COLO829 (cell line): ENCODE results near the gene KRTAP4-2.
"Not testable (repeated sequence)": the region's sequence is repeated elsewhere in the genome, so short reads cannot be mapped to it uniquely, and the experiment has no call there.

Experiments
- DNase-seq: peaks from one replicate; pipeline ENCODE4 v3.0.0; 2012; ENCODE audit warnings: low spot score

Gene KRTAP4-2

GRCh38 chr17:41160648-41161047 is 17.4 kb downstream of the KRTAP4-2 start, which contains the start of gene KRTAP4-4:
Gene KRTAP4-4, minus strand, starts transcription at chr17:41160748. Its CDS starts 57 bp downstream, at chr17:41160691.
- no peak for DNase-seq

DNA sequence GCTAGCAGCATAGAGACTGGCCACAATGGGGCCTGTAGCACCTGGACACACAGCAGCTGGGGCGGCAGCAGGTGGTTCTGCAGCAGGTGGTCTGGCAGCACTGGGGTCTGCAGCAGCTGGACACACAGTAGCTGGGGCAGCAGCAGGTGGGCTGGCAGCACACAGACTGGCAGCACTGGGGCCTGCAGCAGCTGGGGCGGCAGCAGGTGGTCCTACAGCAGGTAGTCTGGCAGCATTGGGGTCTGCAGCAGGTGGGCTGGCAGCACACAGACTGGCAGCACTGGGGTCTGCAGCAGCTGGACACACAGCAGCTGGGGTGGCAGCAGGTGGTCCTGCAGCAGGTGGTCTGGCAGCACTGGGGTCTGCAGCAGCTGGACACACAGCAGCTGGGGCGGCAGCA is 17.8 kb downstream of the KRTAP4-2 start:
- not testable (repeated sequence) for DNase-seq

DNA sequence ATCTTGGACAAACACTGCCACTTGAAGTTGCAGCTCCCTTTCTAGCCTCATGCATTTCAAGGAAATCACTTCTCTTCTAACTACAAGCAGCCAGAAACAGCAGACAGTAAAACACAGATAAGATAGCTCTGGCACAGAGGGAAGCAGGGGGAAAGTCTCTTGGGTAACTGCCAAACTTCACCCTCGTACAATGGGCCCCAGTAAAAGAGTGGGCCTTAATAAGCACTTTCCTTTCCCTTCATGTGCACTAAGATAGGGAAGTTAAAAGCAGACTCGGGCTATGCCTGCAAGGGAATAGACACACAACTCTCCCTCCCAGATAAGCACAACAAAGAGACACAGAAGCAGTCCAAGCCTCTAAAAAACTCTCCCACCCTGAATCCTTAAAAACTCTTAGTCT is 24.2 kb downstream of the KRTAP4-2 start:
- DNase-seq = no peak

GRCh38 chr17:41151525-41151924 is 26.5 kb downstream of the KRTAP4-2 start:
- no peak for DNase-seq

DNA sequence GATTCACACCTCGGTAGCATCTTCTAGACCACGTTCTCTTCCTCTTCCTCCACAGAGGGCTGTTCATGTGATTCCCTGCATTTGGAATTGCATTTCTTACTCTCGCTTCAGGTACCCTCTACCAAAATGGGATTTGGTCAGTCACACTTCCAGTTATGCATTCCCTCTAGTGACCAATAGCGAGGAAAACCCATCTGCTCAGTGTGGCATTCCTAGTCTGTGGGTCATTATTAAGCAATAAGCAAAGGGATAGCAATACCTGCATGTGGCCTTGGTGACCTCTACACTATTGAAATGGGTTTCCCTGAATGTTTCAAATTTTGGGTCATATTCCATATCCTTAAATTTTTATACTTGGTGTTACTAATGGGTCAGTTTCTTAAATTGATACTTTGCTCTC is 28.0 kb downstream of the KRTAP4-2 start:
- DNase-seq = no peak

DNA sequence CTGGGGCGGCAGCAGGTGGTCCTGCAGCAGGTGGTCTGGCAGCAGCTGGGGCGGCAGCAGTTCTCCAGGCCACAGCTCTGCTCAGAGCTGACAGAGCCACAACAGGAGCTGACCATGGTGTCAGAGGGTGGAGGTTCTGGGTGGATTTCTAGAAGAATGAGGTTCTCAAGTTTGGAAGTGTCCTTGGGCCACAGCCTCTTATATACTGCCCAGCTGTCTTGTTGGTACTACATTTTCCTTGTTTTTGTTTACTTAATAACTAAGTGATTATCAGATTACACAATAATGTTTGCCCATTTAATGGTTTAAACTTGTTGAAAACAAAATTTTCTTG is 28.4 kb downstream of the KRTAP4-2 start, which contains the start of gene KRTAP4-5:
Gene KRTAP4-5, minus strand, starts transcription at position 174 of the 334 bp plus-strand sequence. Its CDS starts 58 bp downstream, at position 116.
- no peak for DNase-seq

- DNase-seq = not testable (repeated sequence)
Measured at GRCh38 chr17:41148971-41149651, 28.9 kb downstream of the KRTAP4-2 start.

DNA sequence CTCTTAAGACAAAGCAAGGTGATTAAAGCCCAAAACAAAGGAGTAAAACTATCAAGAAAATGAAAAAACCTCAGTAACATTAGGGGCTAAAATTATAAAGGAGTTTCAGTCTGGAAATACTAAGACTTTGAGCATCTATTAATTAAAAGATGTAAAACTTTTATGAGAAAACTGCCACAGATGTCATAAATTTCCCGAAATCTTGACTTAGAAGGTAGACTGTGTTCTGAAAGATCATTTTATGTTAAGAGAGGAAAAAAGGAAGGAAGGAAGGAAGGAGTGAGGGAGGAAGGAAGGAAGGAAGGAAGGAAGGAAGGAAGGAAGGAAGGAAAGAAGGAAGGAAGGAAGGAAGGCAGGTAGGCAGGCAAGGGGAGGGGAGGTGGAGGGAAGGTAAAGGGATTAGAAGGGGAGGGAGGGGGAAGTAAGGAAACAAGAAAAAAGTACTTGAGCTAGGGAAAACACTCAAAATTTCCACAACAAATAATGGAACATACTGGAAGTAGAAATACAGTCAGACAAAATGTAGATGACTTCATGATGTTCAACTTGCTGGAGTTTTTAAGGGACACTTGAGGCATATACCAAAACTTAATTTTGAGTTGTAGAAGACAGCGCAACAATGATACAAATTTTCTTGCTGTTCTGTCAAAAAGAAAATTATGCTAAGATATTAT is 30.4 kb downstream of the KRTAP4-2 start:
- DNase-seq = no peak

GRCh38 chr17:41145261-41145660 is 32.8 kb downstream of the KRTAP4-2 start:
- no peak for DNase-seq

- no peak for DNase-seq
Measured at GRCh38 chr17:41144846-41145245, 33.2 kb downstream of the KRTAP4-2 start.

- no peak for DNase-seq
Measured at GRCh38 chr17:41141361-41141760, 36.7 kb downstream of the KRTAP4-2 start.

- no peak for DNase-seq
Measured at GRCh38 chr17:41140360-41141131, 37.5 kb downstream of the KRTAP4-2 start, which contains the start of gene KRTAP4-6. Gene KRTAP4-6, minus strand, starts transcription at chr17:41140544. Its CDS starts 57 bp downstream, at chr17:41140487.

GRCh38 chr17:41139865-41140264 is 38.2 kb downstream of the KRTAP4-2 start:
- not testable (repeated sequence) for DNase-seq

- no peak for DNase-seq
Measured at GRCh38 chr17:41133880-41134735, 43.9 kb downstream of the KRTAP4-2 start.

- no peak for DNase-seq
Measured at GRCh38 chr17:41131979-41132378, 46.0 kb downstream of the KRTAP4-2 start.
